ENCODE data around the gene MYO7B. TPM values are rescaled to one million over a fixed set of nuclear protein-coding genes. Genes with fewer than 3 reads are reported as not detected.

Gene MYO7B
- total RNA-seq, 1 experiment from 2014 or later = 1.1 TPM

- DNase-seq (ENCODE audit: low read depth) = no peak
Observed at GRCh38 chr2:127572841-127573240, 37.4 kb downstream of the MYO7B start.

- no peak for DNase-seq (ENCODE audit: low read depth)
Observed at GRCh38 chr2:127573298-127573697, 37.8 kb downstream of the MYO7B start.

GRCh38 chr2:127573771-127574170 is 38.3 kb downstream of the MYO7B start:
- DNase-seq (ENCODE audit: low read depth) = no peak

GRCh38 chr2:127574656-127575055 is 39.2 kb downstream of the MYO7B start:
- no peak for DNase-seq (ENCODE audit: low read depth)

- no peak for DNase-seq (ENCODE audit: low read depth)
Observed at GRCh38 chr2:127575185-127575765, 39.8 kb downstream of the MYO7B start.

GRCh38 chr2:127575941-127576432 is 40.5 kb downstream of the MYO7B start:
- DNase-seq (ENCODE audit: low read depth) = no peak

GRCh38 chr2:127576433-127577207 is 41.1 kb downstream of the MYO7B start:
- DNase-seq (ENCODE audit: low read depth) = no peak

- no peak for DNase-seq (ENCODE audit: low read depth)
Observed at GRCh38 chr2:127577208-127577475, 41.7 kb downstream of the MYO7B start.

GRCh38 chr2:127577503-127577902 is 42.0 kb downstream of the MYO7B start:
- no peak for DNase-seq (ENCODE audit: low read depth)

- no peak for DNase-seq (ENCODE audit: low read depth)
Observed at GRCh38 chr2:127577973-127578372, 42.5 kb downstream of the MYO7B start.

- no peak for DNase-seq (ENCODE audit: low read depth)
Observed at GRCh38 chr2:127578411-127578810, 42.9 kb downstream of the MYO7B start.

GRCh38 chr2:127579231-127579630 is 43.7 kb downstream of the MYO7B start:
- no peak for DNase-seq (ENCODE audit: low read depth)

GRCh38 chr2:127580167-127581049 is 44.9 kb downstream of the MYO7B start:
- no peak for DNase-seq (ENCODE audit: low read depth)

- no peak for DNase-seq (ENCODE audit: low read depth)
Observed at GRCh38 chr2:127581050-127581345, 45.5 kb downstream of the MYO7B start.

GRCh38 chr2:127581516-127582490 is 46.3 kb downstream of the MYO7B start:
- DNase-seq (ENCODE audit: low read depth) = no peak

- DNase-seq (ENCODE audit: low read depth) = no peak
Observed at GRCh38 chr2:127582863-127583861, 47.7 kb downstream of the MYO7B start.

GRCh38 chr2:127584047-127584446 is 48.6 kb downstream of the MYO7B start:
- no peak for DNase-seq (ENCODE audit: low read depth)

GRCh38 chr2:127584516-127585033 is 49.1 kb downstream of the MYO7B start:
- no peak for DNase-seq (ENCODE audit: low read depth)

GRCh38 chr2:127585270-127585807 is 49.9 kb downstream of the MYO7B start:
- DNase-seq (ENCODE audit: low read depth) = no peak
